Measurements from ENCODE around the gene PDCD10.

- no peak for TF ChIP-seq KLF17 (tag by site-specific recombination; IDR thresholded peaks at IDR 0.05)
- no peak for TF ChIP-seq ZNF660 (tag by site-specific recombination; IDR thresholded peaks at IDR 0.05)
- no peak for TF ChIP-seq ZNF112 (tag by site-specific recombination; IDR thresholded peaks at IDR 0.05)
- TF ChIP-seq ZNF121 (tag by site-specific recombination; IDR thresholded peaks at IDR 0.05), result no peak
- no peak for TF ChIP-seq CTCF (tag by site-specific recombination; IDR thresholded peaks at IDR 0.05)
- TF ChIP-seq ZBTB7A (tag by site-specific recombination; IDR thresholded peaks at IDR 0.05; ENCODE audit: low read depth), result no peak
- no peak for TF ChIP-seq PRDM1 (tag by site-specific recombination; IDR thresholded peaks at IDR 0.05)
- TF ChIP-seq ZNF292 (tag by site-specific recombination; IDR thresholded peaks at IDR 0.05; ENCODE audit: borderline replicate concordance, low read depth), result no peak
- no peak for TF ChIP-seq ZNF549 (tag by site-specific recombination; IDR thresholded peaks at IDR 0.05)
- no peak for TF ChIP-seq YY1 (tag by site-specific recombination; IDR thresholded peaks at IDR 0.05)
- TF ChIP-seq ZSCAN30 (tag by site-specific recombination; IDR thresholded peaks at IDR 0.05), result no peak
These were observed 23.3 kb downstream of the PDCD10 start for GRCh38 chr3:167711439-167711838.
